K562 (cell line): ENCODE results near the gene NR6A1. TPM values are rescaled to one million over a fixed set of nuclear protein-coding genes. Genes with fewer than 3 reads are reported as not detected.

ENCODE experiments used
- ATAC-seq: fragments of 200-7000 bp; cut with Tn5 transposase; 3 replicates; pipeline ENCODE4 v1.9.1; 2020; ENCODE audit warnings: moderate library complexity
- BruUV-seq: library from RNA; stranded (reverse); fragments of 400-500 nt; replicated peaks from 2 replicates; lab custom pipeline; 2021; lab: Mats Ljungman, UMichigan
- CTCF ChIA-PET: fragments of 300-600 bp; formaldehyde crosslinking; extraction: SDS; loops from one replicate; lab custom pipeline; 2021; ENCODE audit warnings: low intra/inter-chr PET ratio; lab: Yijun Ruan, JAX
- POLR2A ChIA-PET: fragments of 300-600, 350-650 bp; sonication (Branson Sonifier 250); formaldehyde crosslinking; extraction: SDS; loops from one replicate; lab custom pipeline; 2021; ENCODE audit warnings: antibody characterized with exemption, inconsistent platforms; lab: Yijun Ruan, JAX
- DNase-seq, 4 experiments: peaks; one replicate each; pipeline versions ENCODE4 v3.0.0 to v3.0.0-alpha.2; 2011 to 2018; ENCODE audit warnings: low spot score in 3 of 4, mixed read lengths in 3 of 4; ENCODE audit errors: extremely low read depth in 1 of 4
- FAIRE-seq: peaks from 2 replicates; lab custom pipeline; 2011; peaks lifted over from hg19 to GRCh38; lab: Jason Lieb, UNC
- H2AFZ ChIP-seq: 2 replicates; pipeline ENCODE4 v1.6.0; 2011; ENCODE audit warnings: low read depth, low read length, control low read depth, inconsistent platforms
- H3K27ac ChIP-seq: fragments of 200-600 bp; 3 replicates; pipeline ENCODE4 v1.8.0; 2011; ENCODE audit warnings: low read depth, mild to moderate bottlenecking, control low read depth, inconsistent platforms, low read length, moderate library complexity, mixed read lengths; ENCODE audit errors: extremely low read depth
- H3K27me3 ChIP-seq, 2 experiments: fragments of 300-600 bp in 1 of 2; 2 replicates in 1 of 2; 3 replicates in 1 of 2; pipeline versions ENCODE4 v1.6.0 to v1.8.0; 2011; ENCODE audit warnings: inconsistent platforms in 2 of 2, low read length in 2 of 2, mild to moderate bottlenecking in 1 of 2, mixed read lengths in 1 of 2, moderate library complexity in 1 of 2; ENCODE audit not compliant: control insufficient read depth in 2 of 2, insufficient read depth in 2 of 2
- H3K36me3 ChIP-seq: fragments of 300-600 bp; 3 replicates; pipeline ENCODE4 v1.8.0; 2011; ENCODE audit warnings: mild to moderate bottlenecking, low read length, inconsistent platforms; ENCODE audit not compliant: control insufficient read depth, insufficient read depth
- H3K4me1 ChIP-seq, 2 experiments: fragments of 200-600 bp in 1 of 2; replicated peaks in 1 of 2; 2 replicates in 1 of 2; 3 replicates in 1 of 2; pipeline versions ENCODE4 v1.5.1 to v1.8.0; 2011; ENCODE audit warnings: inconsistent platforms in 2 of 2, low read length in 2 of 2, mild to moderate bottlenecking in 1 of 2, mixed read lengths in 1 of 2, moderate library complexity in 1 of 2; ENCODE audit not compliant: control insufficient read depth in 2 of 2, insufficient read depth in 2 of 2
- H3K4me2 ChIP-seq: 2 replicates; pipeline ENCODE4 v1.6.1; 2011; ENCODE audit warnings: low read length, control low read depth, inconsistent platforms, mixed read lengths; ENCODE audit not compliant: insufficient read depth
- H3K4me3 ChIP-seq: fragments of 200-600 bp; sonication (generic), shearing (Covaris generic); 2 replicates; pipeline ENCODE4 v1.5.1; 2016; ENCODE audit warnings: control low read depth, inconsistent platforms
- H3K79me2 ChIP-seq: fragments of 200-600 bp; 3 replicates; pipeline ENCODE4 v1.8.0; 2011; ENCODE audit warnings: low read length, inconsistent platforms; ENCODE audit not compliant: control insufficient read depth, insufficient read depth
- H3K9ac ChIP-seq, 2 experiments: 2 replicates each; pipeline versions ENCODE4 v1.6.0 to v1.6.1; 2011; ENCODE audit warnings: low read depth in 2 of 2, low read length in 2 of 2, control low read depth in 1 of 2, inconsistent platforms in 1 of 2, mild to moderate bottlenecking in 1 of 2, mixed read lengths in 1 of 2; ENCODE audit not compliant: insufficient read depth in 1 of 2
- H3K9me1 ChIP-seq: one replicate; pipeline ENCODE4 v1.6.0; 2011; ENCODE audit warnings: inconsistent platforms, mild to moderate bottlenecking, low read length, moderate library complexity; ENCODE audit not compliant: control insufficient read depth, insufficient read depth
- H3K9me3 ChIP-seq: replicated peaks from 2 replicates; pipeline ENCODE4 v1.5.1; 2011; ENCODE audit warnings: low read depth, low read length, inconsistent platforms; ENCODE audit not compliant: control insufficient read depth, insufficient read depth
- H4K20me1 ChIP-seq: replicated peaks from 2 replicates; pipeline ENCODE4 v1.6.1; 2011; ENCODE audit warnings: low read length, inconsistent platforms, mixed read lengths; ENCODE audit not compliant: control insufficient read depth, insufficient read depth
- BCOR ChIP-seq: fragments of 450-650 bp; IDR thresholded peaks from 2 replicates; pipeline ENCODE4 v1.6.1; 2016
- BMI1 ChIP-seq: fragments of 150-350 bp; IDR thresholded peaks from 2 replicates; pipeline ENCODE4 v1.6.1; 2014; ENCODE audit warnings: low read length
- CBX1 ChIP-seq: sonication (generic); IDR thresholded peaks from 2 replicates; pipeline ENCODE4 v1.6.1; 2016; ENCODE audit warnings: antibody characterized with exemption, low read depth, mild to moderate bottlenecking
- CHCHD3 ChIP-seq: fragments of 250-450 bp; sonication (Bioruptor Pico); IDR thresholded peaks from 2 replicates; pipeline ENCODE4 v2.1.2; 2022; ENCODE audit warnings: mild to moderate bottlenecking
- ELF4 ChIP-seq: fragments of 450-650 bp; formaldehyde crosslinking; IDR thresholded peaks from 2 replicates; pipeline ENCODE4 v1.4.0; 2022; ENCODE audit warnings: missing genetic modification characterization
- SMARCA5 ChIP-seq: fragments of 450-650 bp; IDR thresholded peaks from 2 replicates; pipeline ENCODE4 v1.6.1; 2016
- YY1 ChIP-seq, 3 experiments: IDR thresholded peaks; 2 replicates each; pipeline ENCODE4 v1.6.1; 2011; ENCODE audit warnings: low read length in 2 of 3, mild to moderate bottlenecking in 2 of 3, moderate library complexity in 2 of 3, borderline replicate concordance in 1 of 3, control low read depth in 1 of 3, low read depth in 1 of 3; ENCODE audit not compliant: insufficient read depth in 3 of 3, insufficient replicate concordance in 2 of 3, control insufficient read depth in 1 of 3, insufficient read length in 1 of 3; ENCODE audit errors: extremely low read depth in 1 of 3
- ZFP36 ChIP-seq: fragments of 150-350 bp; IDR thresholded peaks from 2 replicates; pipeline ENCODE4 v1.6.1; 2018; ENCODE audit warnings: low read length, low read depth; ENCODE audit not compliant: partially characterized antibody
- WGBS: fragments of 100-300 bp; shearing (Covaris generic); methylation state at CpG from one replicate; pipeline ENCODE4 v1.1.6; 2016; ENCODE audit warnings: low coverage, mixed read lengths; ENCODE audit not compliant: insufficient coverage; ENCODE audit errors: missing lambda C conversion rate; 5-methylcytosine and 5-hydroxymethylcytosine counted together
- in situ Hi-C: fragments of 300-500 bp; cut with MboI; formaldehyde crosslinking; loops from 4 replicates; pipeline ENCODE4 v1.15.0; 2018; ENCODE audit warnings: inconsistent platforms, mixed read lengths
- intact Hi-C: fragments of 100-400 bp; cut with micrococcal nuclease; formaldehyde crosslinking; loops from 2 replicates; pipeline ENCODE4 v1.14.2; 2022
- polyA plus RNA-seq, 8 experiments: library from polyadenylated mRNA; depleted of rRNA in 4 of 8; stranded (reverse) in 5 of 8; unstranded in 3 of 8; fragments of >200 nt; fragmentation: Nextera tagmentation in 2 of 8; fragmentation: Illumina TruSeq in 1 of 8; extraction: Ambion mirVana in 2 of 8; extraction: Trizol in 1 of 8; gene quantifications; 2 replicates each; pipeline versions ENCODE4 v1.2.1 to v1.2.3, GENCODE V29; 2011 to 2014; ENCODE audit warnings: inconsistent platforms in 1 of 8, missing spikeins in 1 of 8
- total RNA-seq, 7 experiments: library from RNA; depleted of rRNA in 6 of 7; stranded (reverse); fragments of >200 nt in 6 of 7; fragmentation: Illumina TruSeq in 2 of 7; extraction: Trizol in 2 of 7; gene quantifications; 2 replicates each; pipeline versions ENCODE4 v1.2.1 to v1.2.3, GENCODE V29; 2011 to 2021; ENCODE audit warnings: low replicate concordance in 1 of 7

The NR6A1 gene
- total and polyA plus RNA-seq, 9 of the 15 experiments (the other 6 are each of a cell fraction or from before 2014, with no cell fraction given): 9.7 to 55.4 (median 28.3) TPM

- POLR2A ChIA-PET: interaction anchor here (1.1 to 1.5 kb wide), 3 partner anchors 8 to 14 kb away, joined by 4 to 6 read pairs (median 6); no protein-coding TSS in a partner anchor
Measured at GRCh38 chr9:124500796-124501611, 270.1 kb downstream of the NR6A1 start.

More at GRCh38 chr9:124500796-124501611, 270.1 kb downstream of the NR6A1 start:
- Histone ChIP-seq H3K4me1 (peaks cover 0 to 47% of the 10 kb centered on the region in 2 experiments; a peak in 3 of 5 replicates), H3K4me3 (no peak overlapping the region), H3K27ac (no peak overlapping the region), H3K27me3 (peaks cover 32 to 75% of the 10 kb centered on the region in 2 experiments; a peak in 4 of 5 replicates), H3K9me3 (no peaks in the 10 kb centered on the region), H3K9me1 (no peaks in the 10 kb centered on the region), H3K9ac (0 out of 4 replicates have a peak overlapping the region, but pooled peaks of 1 of the 2 experiments have one; percentile 52), H4K20me1 (peaks cover 20% of the 10 kb centered on the region; the same call in 1 of the 2 replicates), H2AFZ (no peak overlapping the region), H3K79me2 (no peaks in the 10 kb centered on the region), H3K4me2 (no peak overlapping the region)
- BruUV-seq: no TSS peak
- ATAC-seq (no peak), DNase-seq (no peak), FAIRE-seq (no peak)
- CTCF ChIA-PET: no interaction called here
- intact Hi-C loops: no loop called here
- WGBS: 13% methylated on average over 11 of the region's 12 CpGs
- TF ChIP-seq BMI1 (no peak), CHCHD3 (CRISPR knock-in tag) (no peak), YY1 (IDR thresholded peaks at IDR 0.05; ENCODE audit: borderline replicate concordance in 1 of 3, control insufficient read depth in 1 of 3, extremely low read depth in 1 of 3, insufficient read depth in 3 of 3, insufficient read length in 1 of 3, insufficient replicate concordance in 2 of 3, low read depth in 1 of 3, low read length in 2 of 3) (no peak), ELF4 (CRISPR knock-in tag) (no peak), CBX1 (no peak), ZFP36 (peak; percentile 90), BCOR (0 out of 2 replicates have a peak, but pooled peaks have one; percentile 61), SMARCA5 (peak; percentile 88)
- TF ChIP-seq, all 486 proteins: peak for 3
- H3K36me3 ChIP-seq: no peaks in the 10 kb centered on the region
- in situ Hi-C loops: no loop called here
